Body of pancreas (tissue), 4 donors: ENCODE data around the gene TSFM.

ENCODE experiments used
- POLR2A ChIP-seq, 3 donors: fragments of 450-650 bp; IDR thresholded peaks; one replicate each; pipeline ENCODE4 v1.6.1; 2016; ENCODE audit warnings: antibody characterized with exemption in 3 of 3, mild to moderate bottlenecking in 2 of 3
- TF ChIP-seq, protein P1 (sequence below), 7 experiments: fragments of 450-650 bp in 4 of 7; fragments of 200-600 bp in 3 of 7; sonication (generic) in 3 of 7; IDR thresholded peaks; one replicate each; pipeline ENCODE4 v1.5.1; 2016 to 2019; ENCODE audit warnings: antibody characterized with exemption in 7 of 7

DNA sequence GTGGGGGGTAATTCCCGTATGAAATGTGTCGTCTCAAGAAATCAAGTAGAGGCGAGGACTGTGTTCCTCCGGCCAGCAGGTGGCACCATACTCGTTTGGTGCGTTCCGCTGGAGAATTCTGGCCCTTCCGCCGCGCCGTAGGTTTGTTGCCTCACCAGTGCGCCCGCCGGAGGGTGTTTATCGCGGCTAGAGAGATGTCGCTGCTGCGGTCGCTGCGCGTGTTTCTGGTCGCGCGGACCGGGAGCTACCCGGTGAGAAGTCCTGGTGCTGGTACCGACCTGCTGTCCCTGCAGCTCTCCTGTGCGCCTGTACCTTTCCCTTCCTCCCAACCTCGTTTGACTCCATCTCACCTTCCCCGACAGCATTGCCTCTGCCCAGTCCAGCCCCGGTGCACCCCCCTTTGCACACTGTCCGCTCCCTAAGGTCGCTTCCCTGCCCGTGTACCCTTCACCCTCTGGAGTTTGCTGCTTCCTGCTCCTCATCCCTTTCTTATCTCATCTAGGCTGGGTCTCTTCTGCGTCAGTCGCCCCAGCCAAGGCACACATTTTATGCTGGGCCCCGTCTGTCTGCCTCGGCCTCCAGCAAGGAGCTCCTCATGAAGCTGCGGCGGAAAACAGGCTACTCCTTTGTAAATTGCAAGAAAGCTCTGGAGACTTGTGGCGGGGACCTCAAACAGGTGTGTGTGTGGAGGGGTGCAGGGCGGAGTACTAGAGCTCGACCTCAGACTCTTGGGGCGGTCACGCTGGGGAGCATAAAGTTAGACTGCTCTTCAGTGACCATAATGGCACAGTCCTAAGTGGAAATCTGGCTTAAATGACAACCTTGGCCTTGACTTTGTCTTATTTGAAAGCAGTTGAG is at the start of gene TSFM:
- peak; percentile 37 to 84 (median 82) for TF ChIP-seq POLR2A (IDR thresholded peaks at IDR 0.05)
- TF ChIP-seq, protein P1, sequence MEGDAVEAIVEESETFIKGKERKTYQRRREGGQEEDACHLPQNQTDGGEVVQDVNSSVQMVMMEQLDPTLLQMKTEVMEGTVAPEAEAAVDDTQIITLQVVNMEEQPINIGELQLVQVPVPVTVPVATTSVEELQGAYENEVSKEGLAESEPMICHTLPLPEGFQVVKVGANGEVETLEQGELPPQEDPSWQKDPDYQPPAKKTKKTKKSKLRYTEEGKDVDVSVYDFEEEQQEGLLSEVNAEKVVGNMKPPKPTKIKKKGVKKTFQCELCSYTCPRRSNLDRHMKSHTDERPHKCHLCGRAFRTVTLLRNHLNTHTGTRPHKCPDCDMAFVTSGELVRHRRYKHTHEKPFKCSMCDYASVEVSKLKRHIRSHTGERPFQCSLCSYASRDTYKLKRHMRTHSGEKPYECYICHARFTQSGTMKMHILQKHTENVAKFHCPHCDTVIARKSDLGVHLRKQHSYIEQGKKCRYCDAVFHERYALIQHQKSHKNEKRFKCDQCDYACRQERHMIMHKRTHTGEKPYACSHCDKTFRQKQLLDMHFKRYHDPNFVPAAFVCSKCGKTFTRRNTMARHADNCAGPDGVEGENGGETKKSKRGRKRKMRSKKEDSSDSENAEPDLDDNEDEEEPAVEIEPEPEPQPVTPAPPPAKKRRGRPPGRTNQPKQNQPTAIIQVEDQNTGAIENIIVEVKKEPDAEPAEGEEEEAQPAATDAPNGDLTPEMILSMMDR (IDR thresholded peaks at IDR 0.05): peak; percentile 86 to 98 (median 97)
